Hepatocyte (in vitro differentiated cells): ENCODE data around the gene DENND1A. TPM values are rescaled to one million over a fixed set of nuclear protein-coding genes. Genes with fewer than 3 reads are reported as not detected.

Experiments used
- DNase-seq: peaks from one replicate; pipeline ENCODE4 v3.0.0-alpha.2; 2016; ENCODE audit warnings: low spot score
- H2AFZ ChIP-seq: fragments of 200-600 bp; sonication (generic); 2 replicates; pipeline ENCODE4 v1.6.0; 2016; ENCODE audit warnings: antibody characterized with exemption, mild to moderate bottlenecking
- H3K27ac ChIP-seq: fragments of 200-600 bp; sonication (generic); 2 replicates; pipeline ENCODE4 v1.5.1; 2016; ENCODE audit warnings: mild to moderate bottlenecking
- H3K27me3 ChIP-seq: fragments of 200-600 bp; sonication (generic); 2 replicates; pipeline ENCODE4 v1.6.1; 2016
- H3K36me3 ChIP-seq: fragments of 200-600 bp; sonication (generic); replicated peaks from 2 replicates; pipeline ENCODE4 v1.5.1; 2016; ENCODE audit warnings: low read depth; ENCODE audit not compliant: insufficient read depth
- H3K4me1 ChIP-seq: fragments of 200-600 bp; sonication (generic); 2 replicates; pipeline ENCODE4 v1.5.1; 2016; ENCODE audit warnings: mild to moderate bottlenecking, moderate library complexity; ENCODE audit not compliant: insufficient read depth
- H3K4me2 ChIP-seq: fragments of 200-600 bp; sonication (generic); 2 replicates; pipeline ENCODE4 v1.6.0; 2016
- H3K4me3 ChIP-seq: fragments of 200-600 bp; sonication (generic); 2 replicates; pipeline ENCODE4 v1.5.1; 2016; ENCODE audit warnings: mild to moderate bottlenecking
- H3K79me2 ChIP-seq: fragments of 200-600 bp; sonication (generic); 2 replicates; pipeline ENCODE4 v1.6.0; 2017; ENCODE audit warnings: mild to moderate bottlenecking
- H3K9me2 ChIP-seq: fragments of 200-600 bp; sonication (generic); replicated peaks from 2 replicates; pipeline ENCODE4 v1.6.0; 2017; ENCODE audit warnings: mild to moderate bottlenecking; ENCODE audit not compliant: insufficient read depth
- H3K9me3 ChIP-seq: fragments of 200-600 bp; sonication (generic); 2 replicates; pipeline ENCODE4 v1.5.1; 2016; ENCODE audit warnings: low read depth, mild to moderate bottlenecking
- H4K20me1 ChIP-seq: fragments of 200-600 bp; sonication (generic); 2 replicates; pipeline ENCODE4 v1.6.0; 2016; ENCODE audit warnings: mild to moderate bottlenecking; ENCODE audit not compliant: insufficient read depth, poor library complexity, severe bottlenecking
- CTCF ChIP-seq: fragments of 200-600 bp; sonication (generic); IDR thresholded peaks from 2 replicates; pipeline ENCODE4 v1.5.1; 2016; ENCODE audit warnings: antibody characterized with exemption, mild to moderate bottlenecking; ENCODE audit not compliant: poor library complexity
- EZH2 ChIP-seq: fragments of 200-600 bp; sonication (generic); IDR thresholded peaks from 2 replicates; pipeline ENCODE4 v1.6.1; 2016; ENCODE audit warnings: antibody characterized with exemption, mild to moderate bottlenecking, borderline replicate concordance
- EZH2phosphoT487 ChIP-seq: fragments of 200-600 bp; sonication (generic); IDR thresholded peaks from one replicate; pipeline ENCODE4 v1.6.1; 2018; ENCODE audit warnings: antibody characterized with exemption, mild to moderate bottlenecking, low read depth, moderate library complexity; ENCODE audit not compliant: unreplicated experiment, severe bottlenecking
- WGBS: methylation state at CpG from one replicate; pipeline ENCODE4 v1.1.6; 2016; ENCODE audit warnings: low lambda C conversion rate; ENCODE audit errors: missing lambda C conversion rate; 5-methylcytosine and 5-hydroxymethylcytosine counted together
- polyA plus RNA-seq: library from polyadenylated mRNA; unstranded; fragments of >200 nt; fragmentation: Nextera tagmentation; extraction: Ambion mirVana; gene quantifications from 2 replicates; pipeline ENCODE4 v1.2.1, GENCODE V29; 2016
- total RNA-seq: library from RNA; depleted of rRNA; stranded (reverse); fragments of >200 nt; gene quantifications from 2 replicates; pipeline ENCODE4 v1.2.3, GENCODE V29; 2014

Gene DENND1A
- total and polyA plus RNA-seq, 2 experiments from 2014 or later: 24.0 to 28.9 TPM

- WGBS: 96% methylated on average over 14 of the region's 14 CpGs
- H3K9me3 ChIP-seq: no peaks in the 10 kb centered on the region
Observed at GRCh38 chr9:123453076-123453667, 476.8 kb downstream of the DENND1A start.

GRCh38 chr9:123450996-123451395 is 478.9 kb downstream of the DENND1A start:
- Histone ChIP-seq H3K36me3 (no peaks in the 10 kb centered on the region), H3K4me2 (no peak overlapping the region), H3K4me1 (peaks cover 4% of the 10 kb centered on the region), H3K79me2 (no peaks in the 10 kb centered on the region), H4K20me1 (no peaks in the 10 kb centered on the region), H2AFZ (no peak overlapping the region), H3K9me3 (no peaks in the 10 kb centered on the region), H3K27ac (no peak overlapping the region), H3K9me2 (no peaks in the 10 kb centered on the region), H3K4me3 (no peak overlapping the region), H3K27me3 (no peaks in the 10 kb centered on the region)
- 90% methylated on average over 6 of the region's 6 CpGs for WGBS
- TF ChIP-seq EZH2phosphoT487 (no peak), EZH2 (no peak), CTCF (no peak)
- no peak for DNase-seq

More at GRCh38 chr9:123453076-123453667, 476.8 kb downstream of the DENND1A start:
- no peak overlapping the region for H2AFZ ChIP-seq
- H3K27ac ChIP-seq: no peak overlapping the region
- no peaks in the 10 kb centered on the region for H3K9me2 ChIP-seq
- H3K27me3 ChIP-seq: no peaks in the 10 kb centered on the region
- no peak for TF ChIP-seq CTCF
- no peak for TF ChIP-seq EZH2
- TF ChIP-seq EZH2phosphoT487: no peak
- peaks cover 9% of the 10 kb centered on the region for H3K4me1 ChIP-seq
- no peaks in the 10 kb centered on the region for H3K36me3 ChIP-seq
- H3K4me2 ChIP-seq: no peak overlapping the region
- H3K79me2 ChIP-seq: no peaks in the 10 kb centered on the region
- H4K20me1 ChIP-seq: no peaks in the 10 kb centered on the region
- H3K4me3 ChIP-seq: no peak overlapping the region
- no peak for DNase-seq

- H3K4me3 ChIP-seq: no peak overlapping the region
- no peak overlapping the region for H2AFZ ChIP-seq
- no peaks in the 10 kb centered on the region for H3K36me3 ChIP-seq
- H3K4me2 ChIP-seq: no peak overlapping the region
- H3K4me1 ChIP-seq: no peaks in the 10 kb centered on the region
- DNase-seq: no peak
- no peaks in the 10 kb centered on the region for H4K20me1 ChIP-seq
- no peak overlapping the region for H3K27ac ChIP-seq
- H3K9me2 ChIP-seq: no peaks in the 10 kb centered on the region
- TF ChIP-seq EZH2phosphoT487: no peak
- H3K79me2 ChIP-seq: no peaks in the 10 kb centered on the region
- H3K27me3 ChIP-seq: no peaks in the 10 kb centered on the region
- no peaks in the 10 kb centered on the region for H3K9me3 ChIP-seq
- WGBS: 86% methylated on average over 12 of the region's 12 CpGs
Observed at GRCh38 chr9:123450098-123450770, 479.7 kb downstream of the DENND1A start.

- H3K27ac ChIP-seq: no peak overlapping the region
- no peak overlapping the region for H3K4me2 ChIP-seq
- H3K9me2 ChIP-seq: no peaks in the 10 kb centered on the region
- H3K9me3 ChIP-seq: no peaks in the 10 kb centered on the region
- H3K27me3 ChIP-seq: no peaks in the 10 kb centered on the region
- H3K4me3 ChIP-seq: no peak overlapping the region
- no peak for TF ChIP-seq CTCF
- no peak for TF ChIP-seq EZH2phosphoT487
- TF ChIP-seq EZH2: no peak
- H3K36me3 ChIP-seq: no peaks in the 10 kb centered on the region
- H3K79me2 ChIP-seq: no peaks in the 10 kb centered on the region
- DNase-seq: no peak
- H3K4me1 ChIP-seq: no peaks in the 10 kb centered on the region
- no peak overlapping the region for H2AFZ ChIP-seq
- WGBS: 68% methylated on average over 9 of the region's 9 CpGs
- no peaks in the 10 kb centered on the region for H4K20me1 ChIP-seq
Observed at GRCh38 chr9:123447934-123448646, 481.8 kb downstream of the DENND1A start.
